HG02852 (cell line): ENCODE measurements around the gene TNFRSF13B.
A peak's percentile ranks its signal among the peaks of the same experiment; 100 is the strongest.
"Not testable (repeated sequence)": the region's sequence is repeated elsewhere in the genome, so short reads cannot be mapped to it uniquely, and the experiment has no call there.

Source experiments
- ATAC-seq: cut with Tn5 transposase; IDR thresholded peaks from one replicate; pipeline ENCODE4 v1.9.1; 2021; ENCODE audit warnings: mild to moderate bottlenecking, moderate library complexity; ENCODE audit not compliant: unreplicated experiment

The TNFRSF13B gene

GRCh38 chr17:16987830-16988601, 16.1 kb upstream of the TNFRSF13B start:
- peak; percentile 67 for ATAC-seq

- no peak for ATAC-seq
Measured at GRCh38 chr17:16987066-16987829, 15.3 kb upstream of the TNFRSF13B start.

GRCh38 chr17:16986391-16986790, 14.5 kb upstream of the TNFRSF13B start:
- no peak for ATAC-seq

GRCh38 chr17:16981928-16982327, 10.0 kb upstream of the TNFRSF13B start:
- no peak for ATAC-seq

- ATAC-seq, result no peak
Measured at GRCh38 chr17:16980813-16981731, 9.2 kb upstream of the TNFRSF13B start.

- no peak for ATAC-seq
Measured at GRCh38 chr17:16980061-16980460, 8.1 kb upstream of the TNFRSF13B start.

- ATAC-seq, result not testable (repeated sequence)
Measured at GRCh38 chr17:16979237-16979823, 7.4 kb upstream of the TNFRSF13B start.

GRCh38 chr17:16977932-16978331, 6.0 kb upstream of the TNFRSF13B start:
- no peak for ATAC-seq

- no peak for ATAC-seq
Measured at GRCh38 chr17:16976725-16977550, 5.0 kb upstream of the TNFRSF13B start.

- no peak for ATAC-seq
Measured at GRCh38 chr17:16975744-16976625, 4.1 kb upstream of the TNFRSF13B start.

- no peak for ATAC-seq
Measured at GRCh38 chr17:16975277-16975651, 3.3 kb upstream of the TNFRSF13B start.

- no peak for ATAC-seq
Measured at GRCh38 chr17:16974569-16975276, 2.8 kb upstream of the TNFRSF13B start.

GRCh38 chr17:16973760-16974540, 2.0 kb upstream of the TNFRSF13B start:
- no peak for ATAC-seq

- not testable (repeated sequence) for ATAC-seq
Measured at GRCh38 chr17:16973043-16973442, 1.1 kb upstream of the TNFRSF13B start.

- ATAC-seq, result no peak
Measured at GRCh38 chr17:16972346-16972745, 428 bp upstream of the TNFRSF13B start.

GRCh38 chr17:16969931-16970906, 1.7 kb downstream of the TNFRSF13B start:
- ATAC-seq, result peak; percentile 44
